Mesenchymal stem cell (in vitro differentiated cells and primary cell): ENCODE data around the gene CACNA1I.

Experiments used
- DNase-seq: peaks from one replicate; pipeline ENCODE4 v3.0.0-alpha.2; 2013
- H2AFZ ChIP-seq: one replicate; pipeline ENCODE4 v1.6.1; 2013; ENCODE audit warnings: low read depth, mild to moderate bottlenecking, control low read depth, inconsistent platforms, low read length, moderate library complexity
- H2AK5ac ChIP-seq: 2 replicates; pipeline ENCODE4 v1.6.1; 2013; ENCODE audit warnings: low read length, moderate library complexity, mild to moderate bottlenecking, inconsistent platforms; ENCODE audit not compliant: severe bottlenecking
- H2BK120ac ChIP-seq: one replicate; pipeline ENCODE4 v1.6.1; 2013; ENCODE audit warnings: low read depth, mild to moderate bottlenecking, inconsistent platforms, low read length, moderate library complexity
- H2BK12ac ChIP-seq, 2 experiments: one replicate each; pipeline ENCODE4 v1.6.1; 2013; ENCODE audit warnings: inconsistent platforms in 2 of 2, low read length in 2 of 2, mild to moderate bottlenecking in 2 of 2, moderate library complexity in 2 of 2, control low read depth in 1 of 2
- H2BK15ac ChIP-seq: one replicate; pipeline ENCODE4 v1.6.1; 2013; ENCODE audit warnings: mild to moderate bottlenecking, low read depth, inconsistent platforms; ENCODE audit not compliant: poor library complexity, severe bottlenecking
- H2BK5ac ChIP-seq: 2 replicates; pipeline ENCODE4 v1.6.1; 2013; ENCODE audit warnings: low read depth, mild to moderate bottlenecking, low read length, control low read depth, inconsistent platforms; ENCODE audit not compliant: poor library complexity, severe bottlenecking
- H3K14ac ChIP-seq, 2 experiments: one replicate each; pipeline ENCODE4 v1.6.1; 2013; ENCODE audit warnings: inconsistent platforms in 2 of 2, low read length in 2 of 2, control low read depth in 1 of 2, mild to moderate bottlenecking in 1 of 2, moderate library complexity in 1 of 2
- H3K18ac ChIP-seq, 2 experiments: one replicate each; pipeline ENCODE4 v1.6.1; 2013; ENCODE audit warnings: inconsistent platforms in 2 of 2, low read length in 2 of 2, control low read depth in 1 of 2, low read depth in 1 of 2, mild to moderate bottlenecking in 1 of 2
- H3K23ac ChIP-seq, 2 experiments: one replicate each; pipeline ENCODE4 v1.6.1; 2013; ENCODE audit warnings: inconsistent platforms in 2 of 2, low read length in 2 of 2, mild to moderate bottlenecking in 2 of 2, moderate library complexity in 2 of 2, control low read depth in 1 of 2
- H3K27ac ChIP-seq: 2 replicates; pipeline ENCODE4 v1.5.1; 2013; ENCODE audit warnings: mild to moderate bottlenecking, moderate library complexity, low read length, control low read depth, inconsistent platforms; ENCODE audit not compliant: poor library complexity, severe bottlenecking
- H3K27me3 ChIP-seq, 2 experiments: 2 replicates each; pipeline versions ENCODE4 v1.6.1 to v1.7.0; 2013; ENCODE audit warnings: low read length in 2 of 2, mild to moderate bottlenecking in 2 of 2, moderate library complexity in 2 of 2, control low read depth in 1 of 2, inconsistent platforms in 1 of 2; ENCODE audit not compliant: control insufficient read depth in 1 of 2, insufficient read depth in 1 of 2
- H3K36me3 ChIP-seq, 2 experiments: 2 replicates each; pipeline versions ENCODE4 v1.6.1 to v1.7.0; 2013; ENCODE audit warnings: low read length in 2 of 2, control low read depth in 1 of 2, inconsistent platforms in 1 of 2, low read depth in 1 of 2, mild to moderate bottlenecking in 1 of 2; ENCODE audit not compliant: insufficient read depth in 2 of 2, control insufficient read depth in 1 of 2
- H3K4ac ChIP-seq, 2 experiments: one replicate each; pipeline ENCODE4 v1.6.1; 2013; ENCODE audit warnings: inconsistent platforms in 2 of 2, low read length in 2 of 2, mild to moderate bottlenecking in 2 of 2, moderate library complexity in 2 of 2, control low read depth in 1 of 2, low read depth in 1 of 2
- H3K4me1 ChIP-seq: 2 replicates; pipeline ENCODE4 v1.6.1; 2013; ENCODE audit warnings: low read depth, low read length, control low read depth; ENCODE audit not compliant: control insufficient read depth, insufficient read depth
- H3K4me2 ChIP-seq: 2 replicates; pipeline ENCODE4 v1.6.1; 2013; ENCODE audit warnings: low read length, mild to moderate bottlenecking, inconsistent platforms; ENCODE audit not compliant: poor library complexity, severe bottlenecking
- H3K4me3 ChIP-seq, 2 experiments: 2 replicates each; pipeline versions ENCODE4 v1.5.1 to v1.7.0; 2013; ENCODE audit warnings: low read length in 2 of 2, mild to moderate bottlenecking in 2 of 2, control low read depth in 1 of 2, low read depth in 1 of 2; ENCODE audit not compliant: insufficient read depth in 1 of 2
- H3K79me1 ChIP-seq: replicated peaks from 2 replicates; pipeline ENCODE4 v1.6.1; 2013; ENCODE audit warnings: mild to moderate bottlenecking, control low read depth, low read length, inconsistent platforms; ENCODE audit not compliant: poor library complexity, severe bottlenecking
- H3K9ac ChIP-seq: 2 replicates; pipeline ENCODE4 v1.7.0; 2013; ENCODE audit warnings: mild to moderate bottlenecking, low read length, moderate library complexity
- H3K9me3 ChIP-seq: 2 replicates; pipeline ENCODE4 v1.7.0; 2013; ENCODE audit warnings: mild to moderate bottlenecking, low read length; ENCODE audit not compliant: control insufficient read depth
- H4K8ac ChIP-seq: one replicate; pipeline ENCODE4 v1.6.1; 2013; ENCODE audit warnings: inconsistent platforms, mild to moderate bottlenecking, low read length, moderate library complexity
- H4K91ac ChIP-seq: one replicate; pipeline ENCODE4 v1.6.1; 2013; ENCODE audit warnings: mild to moderate bottlenecking, low read length, inconsistent platforms
- WGBS: methylation state at CpG from one replicate; pipeline ENCODE4 v1.1.7; 2013; ENCODE audit warnings: mixed read lengths; 5-methylcytosine and 5-hydroxymethylcytosine counted together

The CACNA1I gene

DNA sequence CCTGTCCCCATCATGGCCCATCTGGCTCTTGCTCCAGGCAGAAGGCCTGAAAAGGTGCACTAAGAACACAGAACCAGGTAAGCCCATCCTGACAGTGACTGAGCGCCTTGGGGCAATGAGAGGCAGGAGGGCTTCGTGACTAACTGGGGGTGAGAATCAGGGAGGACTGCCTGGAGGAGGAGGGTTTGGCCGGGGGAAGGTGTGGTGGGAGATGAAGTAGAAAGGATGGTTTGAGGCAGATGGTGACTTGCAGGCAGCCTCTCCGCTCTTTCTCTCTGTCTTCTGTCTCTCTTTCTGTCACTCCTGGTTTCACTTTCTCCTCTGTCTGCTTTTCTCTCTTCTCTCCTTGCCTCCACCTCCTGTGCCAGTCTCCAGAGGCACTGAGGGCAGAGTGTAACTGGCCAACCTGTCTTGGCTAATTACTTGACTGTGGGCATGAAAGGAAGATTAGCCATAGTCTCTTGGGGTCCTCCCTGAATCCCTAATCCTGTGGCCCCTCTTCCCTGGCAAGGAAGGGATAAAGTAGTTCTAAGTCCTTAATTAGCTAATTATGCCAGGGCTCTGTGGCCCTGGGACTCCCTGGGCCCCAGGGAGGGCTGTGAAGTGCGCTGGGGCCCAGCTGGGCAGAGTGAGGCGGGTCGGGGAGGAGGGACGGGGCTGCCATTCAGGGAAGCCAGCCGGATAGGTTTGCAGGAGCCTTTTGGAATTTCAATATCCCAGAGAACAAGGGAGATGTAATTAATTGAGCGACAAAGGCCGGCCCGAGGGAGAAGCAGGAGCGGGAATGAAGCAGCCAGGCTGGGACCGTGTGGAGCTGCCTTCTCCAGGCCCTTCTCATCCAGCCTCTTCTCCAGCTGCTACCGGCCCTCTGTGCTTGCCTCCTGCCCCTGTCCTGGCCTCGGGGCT is 61.1 kb downstream of the CACNA1I start:
- H3K9me3 ChIP-seq = no peaks in the 10 kb centered on the region
- no peak overlapping the region for H2BK120ac ChIP-seq
- H2BK15ac ChIP-seq = no peak overlapping the region
- no peak overlapping the region for H2AK5ac ChIP-seq
- no peak overlapping the region for H3K4me3 ChIP-seq
- H4K8ac ChIP-seq = no peak overlapping the region
- H3K79me1 ChIP-seq = no peaks in the 10 kb centered on the region
- H2BK5ac ChIP-seq = no peak overlapping the region
- no peak overlapping the region for H3K27ac ChIP-seq
- no peak overlapping the region for H2AFZ ChIP-seq
- no peak overlapping the region for H3K4me2 ChIP-seq
- H3K36me3 ChIP-seq = no peaks in the 10 kb centered on the region
- H4K91ac ChIP-seq = no peak overlapping the region
- peak overlapping the region in 1 of 2 experiments; percentile 35 for H3K14ac ChIP-seq
- peaks cover 21 to 69% of the 10 kb centered on the region in 2 experiments for H3K27me3 ChIP-seq
- no peak for DNase-seq
- H3K9ac ChIP-seq = no peak overlapping the region
- H3K4me1 ChIP-seq = peaks cover 15% of the 10 kb centered on the region
- WGBS = 82% methylated on average over 15 of the region's 16 CpGs
- no peak overlapping the region for H3K4ac ChIP-seq
- H2BK12ac ChIP-seq = no peak overlapping the region
- no peak overlapping the region for H3K18ac ChIP-seq
- H3K23ac ChIP-seq = no peak overlapping the region

- no peak overlapping the region for H3K9ac ChIP-seq
- WGBS = 69% methylated on average over 18 of the region's 18 CpGs
- H3K18ac ChIP-seq = no peak overlapping the region
- peak overlapping the region; percentile 39 for H2AK5ac ChIP-seq
- H2AFZ ChIP-seq = no peak overlapping the region
- H2BK120ac ChIP-seq = no peak overlapping the region
- H3K4ac ChIP-seq = no peak overlapping the region
- H3K4me2 ChIP-seq = no peak overlapping the region
- H3K79me1 ChIP-seq = no peaks in the 10 kb centered on the region
- no peak overlapping the region for H3K23ac ChIP-seq
- H3K36me3 ChIP-seq = no peaks in the 10 kb centered on the region
- no peak overlapping the region for H2BK5ac ChIP-seq
- H2BK15ac ChIP-seq = no peak overlapping the region
- H3K4me1 ChIP-seq = peaks cover 15% of the 10 kb centered on the region
- H3K27me3 ChIP-seq = peaks cover 16 to 42% of the 10 kb centered on the region in 2 experiments
- H2BK12ac ChIP-seq = peak overlapping the region in 1 of 2 experiments; percentile 91
- peak overlapping the region in 1 of 2 experiments; percentile 72 for H3K14ac ChIP-seq
- DNase-seq = peak; percentile 81
- peaks cover 7% of the 10 kb centered on the region for H3K9me3 ChIP-seq
- H3K4me3 ChIP-seq = no peak overlapping the region
- no peak overlapping the region for H4K8ac ChIP-seq
- H4K91ac ChIP-seq = no peak overlapping the region
- no peak overlapping the region for H3K27ac ChIP-seq
Measured at GRCh38 chr22:39634530-39635405, 64.2 kb downstream of the CACNA1I start.

DNA sequence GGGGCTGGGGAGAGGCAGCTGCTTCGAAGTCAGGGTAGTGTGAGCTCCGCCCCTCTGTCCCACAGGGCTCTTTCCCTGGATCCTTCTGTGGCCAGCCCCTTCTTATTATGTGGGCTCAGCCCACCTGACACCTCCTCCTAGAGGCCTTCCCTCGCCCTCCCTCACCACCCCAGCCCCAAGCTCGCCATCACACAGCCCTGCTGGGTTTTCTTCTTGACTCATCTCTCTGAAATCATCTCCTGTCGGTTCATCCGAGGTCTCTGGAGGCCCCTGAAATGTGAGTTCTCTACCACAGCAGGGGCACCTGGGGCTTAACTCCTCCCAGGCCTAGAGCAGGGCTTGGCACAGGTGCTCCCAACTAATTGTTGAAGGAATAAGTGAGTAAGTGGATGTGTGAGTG is 65.2 kb downstream of the CACNA1I start:
- H3K9me3 ChIP-seq = peaks cover 8% of the 10 kb centered on the region
- no peak overlapping the region for H3K4me2 ChIP-seq
- no peak overlapping the region for H3K4ac ChIP-seq
- H3K27me3 ChIP-seq = peaks cover 13 to 37% of the 10 kb centered on the region in 2 experiments
- no peak overlapping the region for H4K8ac ChIP-seq
- no peak overlapping the region for H2AFZ ChIP-seq
- no peaks in the 10 kb centered on the region for H3K79me1 ChIP-seq
- peaks cover 15% of the 10 kb centered on the region for H3K4me1 ChIP-seq
- H3K14ac ChIP-seq = no peak overlapping the region
- H3K18ac ChIP-seq = no peak overlapping the region
- no peak overlapping the region for H3K9ac ChIP-seq
- H4K91ac ChIP-seq = no peak overlapping the region
- 57% methylated on average over 6 of the region's 6 CpGs for WGBS
- H2BK120ac ChIP-seq = no peak overlapping the region
- no peak for DNase-seq
- no peak overlapping the region for H2BK12ac ChIP-seq
- H2BK5ac ChIP-seq = no peak overlapping the region
- no peak overlapping the region for H3K23ac ChIP-seq
- H2AK5ac ChIP-seq = no peak overlapping the region
- no peak overlapping the region for H3K27ac ChIP-seq
- no peak overlapping the region for H2BK15ac ChIP-seq
- no peaks in the 10 kb centered on the region for H3K36me3 ChIP-seq
- no peak overlapping the region for H3K4me3 ChIP-seq

GRCh38 chr22:39638958-39639357 is 68.4 kb downstream of the CACNA1I start:
- Histone ChIP-seq H3K36me3 (no peaks in the 10 kb centered on the region), H3K27ac (no peak overlapping the region), H3K14ac (no peak overlapping the region), H3K23ac (no peak overlapping the region), H3K9me3 (peaks cover 8% of the 10 kb centered on the region), H2AK5ac (no peak overlapping the region), H3K18ac (no peak overlapping the region), H2BK15ac (no peak overlapping the region), H2BK12ac (no peak overlapping the region), H2BK120ac (no peak overlapping the region), H3K27me3 (peaks cover 23 to 39% of the 10 kb centered on the region in 2 experiments), H2BK5ac (no peak overlapping the region), H3K4ac (no peak overlapping the region), H3K4me3 (no peak overlapping the region), H3K9ac (no peak overlapping the region), H4K91ac (no peak overlapping the region), H2AFZ (no peak overlapping the region), H3K4me2 (no peak overlapping the region), H3K79me1 (no peaks in the 10 kb centered on the region), H4K8ac (no peak overlapping the region), H3K4me1 (peaks cover 22% of the 10 kb centered on the region)
- DNase-seq = peak; percentile 13
- WGBS = 75% methylated on average over 1 of the region's 2 CpGs
